OCI-LY1 (cell line): Measurements from ENCODE around the gene FXYD6.

ENCODE experiments used
- H2AFZ ChIP-seq: fragments of 200-600 bp; sonication (generic), shearing (Covaris generic); 2 replicates; pipeline ENCODE4 v1.6.0; 2014; ENCODE audit warnings: antibody characterized with exemption, mild to moderate bottlenecking, low read length
- H3F3A ChIP-seq: fragments of 200-600 bp; sonication (generic), shearing (Covaris generic); 2 replicates; pipeline ENCODE4 v1.6.0; 2014; ENCODE audit warnings: mild to moderate bottlenecking, antibody characterized with exemption, low read length, moderate library complexity; ENCODE audit not compliant: insufficient read depth
- H3K27ac ChIP-seq: fragments of 200-600 bp; sonication (generic); 2 replicates; pipeline ENCODE4 v1.5.1; 2014; ENCODE audit warnings: low read length, mixed run types, mild to moderate bottlenecking, low read depth; ENCODE audit not compliant: poor library complexity, severe bottlenecking
- H3K27me3 ChIP-seq: fragments of 200-600 bp; sonication (generic); 2 replicates; pipeline ENCODE4 v1.6.0; 2014; ENCODE audit warnings: antibody characterized with exemption, mild to moderate bottlenecking, low read length, moderate library complexity; ENCODE audit not compliant: insufficient read depth
- H3K36me3 ChIP-seq: fragments of 200-600 bp; sonication (generic); 2 replicates; pipeline ENCODE4 v1.6.1; 2014; ENCODE audit warnings: mild to moderate bottlenecking, antibody characterized with exemption, low read length, moderate library complexity, mixed read lengths; ENCODE audit not compliant: insufficient read depth
- H3K4me1 ChIP-seq: fragments of 200-600 bp; sonication (generic); 2 replicates; pipeline ENCODE4 v1.5.1; 2014; ENCODE audit warnings: mild to moderate bottlenecking, low read length, moderate library complexity; ENCODE audit not compliant: insufficient read depth, severe bottlenecking
- H3K4me2 ChIP-seq: fragments of 200-600 bp; sonication (generic), shearing (Covaris generic); 2 replicates; pipeline ENCODE4 v1.6.1; 2014; ENCODE audit warnings: low read length
- H3K4me3 ChIP-seq: fragments of 200-600 bp; sonication (generic); 2 replicates; pipeline ENCODE4 v1.5.1; 2014; ENCODE audit warnings: low read length, low read depth, mild to moderate bottlenecking, mixed read lengths; ENCODE audit not compliant: poor library complexity, severe bottlenecking
- H3K79me2 ChIP-seq: fragments of 200-600 bp; shearing (Covaris generic); 2 replicates; pipeline ENCODE4 v1.6.1; 2016; ENCODE audit warnings: mixed run types, low read length, mixed read lengths; ENCODE audit not compliant: insufficient read depth
- H3K9ac ChIP-seq: fragments of 200-600 bp; sonication (generic), shearing (Covaris generic); 2 replicates; pipeline ENCODE4 v1.6.1; 2014; ENCODE audit warnings: mild to moderate bottlenecking, low read length, mixed read lengths
- H3K9me2 ChIP-seq: fragments of 200-600 bp; sonication (generic), shearing (Covaris generic); 2 replicates; pipeline ENCODE4 v1.6.1; 2014; ENCODE audit warnings: low read depth, mild to moderate bottlenecking, low read length, mixed read lengths
- H3K9me3 ChIP-seq: fragments of 200-600 bp; shearing (Covaris generic); 2 replicates; pipeline ENCODE4 v1.6.1; 2014; ENCODE audit warnings: low read length, mixed read lengths
- H4K20me1 ChIP-seq: fragments of 200-600 bp; sonication (generic), shearing (Covaris generic); 2 replicates; pipeline ENCODE4 v1.6.0; 2016; ENCODE audit warnings: mild to moderate bottlenecking, low read length; ENCODE audit not compliant: insufficient read depth
- EZH2 ChIP-seq: fragments of 200-600 bp; sonication (generic), shearing (Covaris generic); IDR thresholded peaks from 2 replicates; pipeline ENCODE4 v1.8.0; 2017; ENCODE audit warnings: borderline replicate concordance, mixed run types, mild to moderate bottlenecking, antibody characterized with exemption, low read length, moderate library complexity, mixed read lengths
- TF ChIP-seq, protein P1 (sequence below): fragments of 200-600 bp; sonication (generic), shearing (Covaris generic); IDR thresholded peaks from 2 replicates; pipeline ENCODE4 v1.5.1; 2017; ENCODE audit warnings: mild to moderate bottlenecking, antibody characterized with exemption, low read length, moderate library complexity, mixed read lengths

The FXYD6 gene

GRCh38 chr11:117871784-117872183 lies 4.7 kb downstream of the FXYD6 start:
- Histone ChIP-seq H3F3A (no peaks in the 10 kb centered on the region), H3K79me2 (no peaks in the 10 kb centered on the region)

DNA sequence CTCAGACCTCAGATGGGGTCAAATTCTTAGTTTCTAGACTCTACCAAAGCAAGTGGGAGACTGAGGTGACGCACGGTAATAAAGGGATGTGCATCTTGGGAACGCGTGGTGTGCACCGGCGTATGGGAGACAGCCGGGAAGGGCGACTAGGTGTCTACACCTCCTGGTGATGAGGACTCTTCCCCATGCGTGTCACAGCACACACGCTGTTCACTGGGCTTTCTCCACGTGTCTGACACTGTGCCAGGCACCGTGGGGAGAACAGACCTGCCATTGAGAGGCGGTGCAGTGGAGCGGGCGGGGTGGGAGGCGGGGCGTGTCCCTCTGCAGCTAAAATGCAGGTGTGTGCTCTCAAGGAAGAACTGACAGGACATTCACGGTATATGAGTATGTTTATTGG lies 5.3 kb downstream of the FXYD6 start:
- H3F3A ChIP-seq, result no peaks in the 10 kb centered on the region
- no peaks in the 10 kb centered on the region for H3K36me3 ChIP-seq
- H3K9ac ChIP-seq, result no peak overlapping the region
- TF ChIP-seq EZH2, result no peak
- TF ChIP-seq, protein P1, sequence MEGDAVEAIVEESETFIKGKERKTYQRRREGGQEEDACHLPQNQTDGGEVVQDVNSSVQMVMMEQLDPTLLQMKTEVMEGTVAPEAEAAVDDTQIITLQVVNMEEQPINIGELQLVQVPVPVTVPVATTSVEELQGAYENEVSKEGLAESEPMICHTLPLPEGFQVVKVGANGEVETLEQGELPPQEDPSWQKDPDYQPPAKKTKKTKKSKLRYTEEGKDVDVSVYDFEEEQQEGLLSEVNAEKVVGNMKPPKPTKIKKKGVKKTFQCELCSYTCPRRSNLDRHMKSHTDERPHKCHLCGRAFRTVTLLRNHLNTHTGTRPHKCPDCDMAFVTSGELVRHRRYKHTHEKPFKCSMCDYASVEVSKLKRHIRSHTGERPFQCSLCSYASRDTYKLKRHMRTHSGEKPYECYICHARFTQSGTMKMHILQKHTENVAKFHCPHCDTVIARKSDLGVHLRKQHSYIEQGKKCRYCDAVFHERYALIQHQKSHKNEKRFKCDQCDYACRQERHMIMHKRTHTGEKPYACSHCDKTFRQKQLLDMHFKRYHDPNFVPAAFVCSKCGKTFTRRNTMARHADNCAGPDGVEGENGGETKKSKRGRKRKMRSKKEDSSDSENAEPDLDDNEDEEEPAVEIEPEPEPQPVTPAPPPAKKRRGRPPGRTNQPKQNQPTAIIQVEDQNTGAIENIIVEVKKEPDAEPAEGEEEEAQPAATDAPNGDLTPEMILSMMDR, result no peak
- H3K27me3 ChIP-seq, result 0 out of 2 replicates have a peak, but pooled peaks cover 6% of the 10 kb centered on the region
- H3K27ac ChIP-seq, result no peak overlapping the region
- H3K9me3 ChIP-seq, result no peaks in the 10 kb centered on the region
- no peaks in the 10 kb centered on the region for H4K20me1 ChIP-seq
- H2AFZ ChIP-seq, result no peak overlapping the region
- no peaks in the 10 kb centered on the region for H3K4me1 ChIP-seq
- H3K4me3 ChIP-seq, result no peak overlapping the region
- H3K4me2 ChIP-seq, result no peak overlapping the region
- no peaks in the 10 kb centered on the region for H3K9me2 ChIP-seq
- no peaks in the 10 kb centered on the region for H3K79me2 ChIP-seq

More at GRCh38 chr11:117871784-117872183, 4.7 kb downstream of the FXYD6 start:
- no peaks in the 10 kb centered on the region for H3K4me1 ChIP-seq
- no peak for TF ChIP-seq EZH2
- TF ChIP-seq, protein P1, result no peak
- no peak overlapping the region for H2AFZ ChIP-seq
- H3K4me3 ChIP-seq, result no peak overlapping the region
- no peak overlapping the region for H3K27ac ChIP-seq
- no peaks in the 10 kb centered on the region for H4K20me1 ChIP-seq
- no peak overlapping the region for H3K9ac ChIP-seq
- H3K9me2 ChIP-seq, result no peaks in the 10 kb centered on the region
- 0 out of 2 replicates have a peak, but pooled peaks cover 6% of the 10 kb centered on the region for H3K27me3 ChIP-seq
- no peaks in the 10 kb centered on the region for H3K36me3 ChIP-seq
- no peak overlapping the region for H3K4me2 ChIP-seq
- no peaks in the 10 kb centered on the region for H3K9me3 ChIP-seq

GRCh38 chr11:117870103-117870952 lies 6.1 kb downstream of the FXYD6 start:
- Histone ChIP-seq H3K9ac (no peak overlapping the region), H3K27me3 (0 out of 2 replicates have a peak, but pooled peaks cover 6% of the 10 kb centered on the region), H3K79me2 (no peaks in the 10 kb centered on the region)

More at GRCh38 chr11:117870103-117870952, 6.1 kb downstream of the FXYD6 start:
- Histone ChIP-seq H3K9me3 (no peaks in the 10 kb centered on the region), H4K20me1 (no peaks in the 10 kb centered on the region), H3K4me1 (no peaks in the 10 kb centered on the region), H3K9me2 (no peaks in the 10 kb centered on the region), H3K36me3 (no peaks in the 10 kb centered on the region), H3K27ac (no peak overlapping the region), H3K4me3 (no peak overlapping the region), H3F3A (no peaks in the 10 kb centered on the region), H3K4me2 (no peak overlapping the region), H2AFZ (no peak overlapping the region)
- TF ChIP-seq, protein P1, result no peak
- no peak for TF ChIP-seq EZH2
